ENCODE results near the gene PACS1.

The PACS1 gene

GRCh38 chr11:66280428-66280827 is 210.4 kb downstream of the PACS1 start:
- no peak for DNase-seq

- DNase-seq, result no peak
These were observed 210.9 kb downstream of the PACS1 start for GRCh38 chr11:66281001-66281400.

- DNase-seq, result no peak
These were observed 211.8 kb downstream of the PACS1 start for GRCh38 chr11:66281776-66282467.

GRCh38 chr11:66282468-66283455 is 212.7 kb downstream of the PACS1 start:
- peak; percentile 99 for DNase-seq

- no peak for DNase-seq
These were observed 213.5 kb downstream of the PACS1 start for GRCh38 chr11:66283461-66284105.

- DNase-seq, result no peak
These were observed 214.5 kb downstream of the PACS1 start for GRCh38 chr11:66284526-66285078.

GRCh38 chr11:66285250-66285947 is 215.3 kb downstream of the PACS1 start:
- DNase-seq, result no peak

GRCh38 chr11:66286699-66287098 is 216.6 kb downstream of the PACS1 start:
- no peak for DNase-seq

- no peak for DNase-seq
These were observed 217.3 kb downstream of the PACS1 start for GRCh38 chr11:66287211-66287888.

GRCh38 chr11:66287889-66288670 is 218.0 kb downstream of the PACS1 start:
- DNase-seq, result no peak

- peak; percentile 99 for DNase-seq
These were observed 218.8 kb downstream of the PACS1 start, which contains the start of gene YIF1A for GRCh38 chr11:66288671-66289547. TSS of gene YIF1A (minus strand) at chr11:66289143. CDS start at chr11:66288985, 158 bp downstream.

- peak; percentile 85 for DNase-seq
These were observed 219.7 kb downstream of the PACS1 start for GRCh38 chr11:66289548-66290329.

GRCh38 chr11:66290330-66290621 is 220.2 kb downstream of the PACS1 start:
- DNase-seq, result no peak

GRCh38 chr11:66291303-66291705 is 221.2 kb downstream of the PACS1 start:
- DNase-seq, result no peak

- peak; percentile 46 for DNase-seq
These were observed 221.9 kb downstream of the PACS1 start, which contains the start of gene TMEM151A for GRCh38 chr11:66291706-66292542. TSS of gene TMEM151A (plus strand) at chr11:66291894. CDS start at chr11:66292014, 120 bp downstream.

GRCh38 chr11:66292543-66293332 is 222.7 kb downstream of the PACS1 start:
- no peak for DNase-seq

GRCh38 chr11:66293352-66293751 is 223.3 kb downstream of the PACS1 start:
- no peak for DNase-seq
